Stimulated activated CD8-positive, alpha-beta memory T cell treated with anti-CD3 and anti-CD28 coated beads, Interleukin-4, amount 100 ng/mL, for 48 hours (primary cell): ENCODE results near the gene KIF13A.
"Not testable (repeated sequence)": the region's sequence is repeated elsewhere in the genome, so short reads cannot be mapped to it uniquely, and the experiment has no call there.

ENCODE experiments used
- DNase-seq: peaks from one replicate; pipeline ENCODE4 v3.0.0-alpha.2; 2020

Gene KIF13A

DNA sequence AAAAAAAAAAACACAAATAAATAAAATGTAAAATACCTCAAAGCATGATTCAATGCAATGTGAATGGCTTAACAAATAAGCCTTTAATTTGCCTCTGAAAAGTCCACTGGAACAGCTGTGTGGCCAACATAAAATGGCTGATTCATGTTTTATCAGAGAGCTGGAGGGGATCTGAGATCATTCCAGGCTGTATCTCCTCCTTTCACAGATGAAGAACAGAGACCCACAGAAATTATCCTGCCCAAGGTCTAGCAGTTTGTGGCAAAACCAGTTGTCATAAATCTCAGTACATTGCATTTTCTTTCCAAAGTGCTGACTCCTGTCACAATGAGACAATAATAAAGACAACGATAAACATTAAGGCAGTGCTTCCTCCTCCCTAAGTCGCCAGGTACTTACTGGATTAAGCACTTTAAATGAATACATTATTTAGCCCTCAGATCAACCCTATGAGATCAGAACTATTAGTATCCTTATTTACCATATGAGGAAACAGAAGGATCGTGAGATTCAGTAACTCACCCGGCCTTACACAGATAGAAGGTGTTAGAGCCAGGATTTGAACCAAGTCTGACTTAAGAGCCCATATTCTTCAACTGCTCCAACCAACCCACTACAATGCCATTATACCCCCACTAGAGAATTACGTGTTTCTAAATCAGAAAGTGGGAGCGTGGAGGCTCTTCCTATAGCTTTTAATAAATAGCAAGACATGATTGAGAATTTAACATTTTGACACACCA is 118.3 kb downstream of the KIF13A start:
- DNase-seq = no peak

DNA sequence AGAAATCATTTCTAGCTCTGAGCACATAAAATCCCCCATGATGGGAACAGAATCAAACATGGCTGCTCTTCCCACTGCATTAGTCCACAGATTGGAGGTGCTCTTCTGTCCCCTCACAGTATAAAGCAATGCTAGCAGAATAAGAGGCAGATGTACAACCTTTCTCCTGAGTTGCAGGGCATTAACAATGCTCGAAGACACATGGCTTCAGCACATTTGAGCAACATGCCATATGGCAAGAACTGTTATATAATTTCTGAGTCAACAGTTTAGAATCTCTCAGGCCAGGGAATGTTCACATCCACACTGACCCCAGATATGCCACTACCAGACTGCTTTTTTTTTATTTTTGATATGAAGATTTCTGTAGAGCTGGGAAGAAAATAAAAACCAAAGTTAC is 119.6 kb downstream of the KIF13A start:
- DNase-seq = no peak

DNA sequence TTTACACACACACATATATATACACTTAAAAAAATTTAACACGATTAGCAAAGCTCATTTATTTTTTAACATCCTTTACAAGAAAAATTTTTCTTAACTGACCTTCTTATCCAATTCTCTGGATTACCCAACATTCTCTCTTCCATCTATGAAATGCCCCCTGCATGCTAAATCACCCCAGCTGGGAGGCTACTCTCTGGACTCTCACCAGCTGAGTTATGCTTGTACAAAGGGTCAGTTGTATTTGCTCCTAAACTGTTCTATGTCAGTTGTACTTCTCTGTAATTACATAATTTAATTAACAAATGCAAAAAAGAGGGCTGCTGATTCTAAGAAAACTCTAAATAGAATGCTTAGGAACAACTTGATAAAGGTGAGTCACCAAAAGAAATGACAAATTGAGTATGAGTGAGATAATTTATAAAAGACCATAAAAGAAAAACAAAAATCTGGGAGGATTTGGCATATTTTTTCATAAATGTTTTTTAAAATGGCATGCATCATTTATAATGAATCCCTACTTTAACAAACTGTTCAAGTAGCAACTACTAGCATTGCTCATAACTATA is 120.5 kb downstream of the KIF13A start:
- no peak for DNase-seq

DNA sequence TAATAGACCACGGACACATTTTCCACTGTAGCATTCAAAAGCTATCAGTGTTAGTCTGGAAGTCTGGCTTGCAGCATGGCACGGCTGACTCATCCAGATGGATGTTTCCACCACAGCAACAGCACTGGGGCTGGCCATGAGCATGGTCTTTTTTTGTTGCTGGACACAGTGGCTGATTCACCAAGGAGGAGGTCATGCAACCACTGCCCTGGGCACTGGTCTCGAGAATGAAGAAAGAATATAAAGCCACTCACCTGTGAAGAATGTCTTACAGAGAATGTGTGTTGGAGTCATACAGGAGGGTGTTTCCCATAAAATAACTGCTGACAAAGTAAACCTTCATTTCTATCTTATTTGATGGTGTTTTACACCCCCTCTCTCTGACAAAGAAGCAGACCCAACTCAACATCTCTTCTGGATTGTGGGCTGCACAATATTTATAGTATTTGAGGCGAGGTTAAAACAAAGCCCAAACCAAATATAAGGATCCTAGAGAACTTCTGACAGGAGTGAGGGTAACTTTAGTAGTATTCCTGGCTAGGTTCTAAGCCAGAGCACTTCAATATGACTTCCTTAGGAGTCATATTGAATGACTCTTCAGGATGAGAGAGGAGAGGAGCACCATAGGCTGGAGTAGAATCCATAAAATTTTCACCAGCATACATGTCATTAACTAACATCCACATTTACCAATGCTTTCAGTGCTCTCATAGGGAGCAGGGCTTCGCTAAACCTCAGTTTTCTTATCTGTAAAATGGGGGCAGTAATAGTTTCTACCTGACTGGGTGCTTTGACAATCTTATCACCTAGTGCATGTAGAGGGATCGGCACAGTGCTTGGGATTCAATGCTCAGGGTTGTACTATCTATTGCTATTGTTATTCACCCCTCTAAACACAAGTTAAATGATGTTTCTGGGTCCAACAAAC is 121.4 kb downstream of the KIF13A start:
- no peak for DNase-seq

- DNase-seq = no peak
Observed at GRCh38 chr6:17865243-17865642, 122.2 kb downstream of the KIF13A start.

DNA sequence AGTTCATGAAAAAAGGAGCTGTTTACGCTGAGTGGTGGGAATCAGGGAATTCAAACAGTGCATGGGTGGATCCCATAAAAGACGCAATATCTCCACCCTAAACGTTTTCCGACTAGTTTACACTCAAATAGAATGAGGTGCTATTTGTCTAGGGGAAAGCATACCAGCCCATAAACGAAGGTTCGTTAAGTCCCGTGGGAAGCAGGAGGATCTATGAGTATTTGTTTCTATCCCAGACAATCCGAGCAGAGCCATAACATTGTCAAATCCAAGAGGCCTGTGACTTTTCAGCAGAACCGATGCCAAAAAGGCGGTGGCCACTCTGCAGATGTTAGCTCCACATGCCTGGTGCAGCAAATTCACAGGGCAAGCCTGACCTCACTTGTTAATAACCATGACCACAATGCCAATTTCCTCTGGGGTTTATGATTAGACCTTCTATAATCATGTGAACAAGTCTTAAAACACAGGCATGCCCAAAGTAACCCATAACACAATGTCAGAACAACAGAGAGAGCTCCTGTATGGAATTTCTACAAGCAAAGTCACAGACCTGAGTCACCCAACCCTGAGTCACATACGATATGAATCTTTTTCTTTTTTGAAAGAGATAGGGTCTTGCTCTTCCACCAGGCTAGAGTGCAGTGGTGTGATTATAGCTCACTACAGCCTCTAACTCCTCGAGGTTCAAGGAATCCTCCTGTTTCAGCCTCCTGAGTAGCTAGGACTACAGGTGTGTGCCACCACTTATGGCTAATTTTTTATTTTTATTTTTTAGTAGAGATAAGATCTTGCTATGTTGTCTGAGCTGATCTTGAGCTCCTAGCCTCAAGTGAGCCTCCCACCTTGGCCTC is 123.3 kb downstream of the KIF13A start:
- no peak for DNase-seq

DNA sequence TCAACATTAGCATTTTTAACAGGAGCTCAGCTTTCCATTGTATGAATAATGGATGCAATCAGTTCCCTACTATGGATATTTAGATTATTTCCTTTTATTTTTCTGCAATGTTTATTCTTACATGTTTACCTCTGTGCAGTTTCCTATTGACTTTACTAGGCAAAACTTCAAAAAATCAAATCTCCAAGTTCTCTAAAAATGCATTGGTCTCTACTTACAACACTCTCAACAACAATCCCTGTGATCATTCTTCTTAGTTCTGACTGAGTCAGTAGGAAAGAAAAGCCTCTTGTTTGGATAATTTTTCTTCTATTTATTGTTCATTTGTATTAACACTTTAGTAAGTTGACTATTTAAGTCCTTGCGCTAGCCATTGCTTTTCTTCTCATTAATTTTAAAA is 126.1 kb downstream of the KIF13A start:
- no peak for DNase-seq

GRCh38 chr6:17859846-17860245 is 127.6 kb downstream of the KIF13A start:
- no peak for DNase-seq

GRCh38 chr6:17858584-17858983 is 128.9 kb downstream of the KIF13A start:
- no peak for DNase-seq

DNA sequence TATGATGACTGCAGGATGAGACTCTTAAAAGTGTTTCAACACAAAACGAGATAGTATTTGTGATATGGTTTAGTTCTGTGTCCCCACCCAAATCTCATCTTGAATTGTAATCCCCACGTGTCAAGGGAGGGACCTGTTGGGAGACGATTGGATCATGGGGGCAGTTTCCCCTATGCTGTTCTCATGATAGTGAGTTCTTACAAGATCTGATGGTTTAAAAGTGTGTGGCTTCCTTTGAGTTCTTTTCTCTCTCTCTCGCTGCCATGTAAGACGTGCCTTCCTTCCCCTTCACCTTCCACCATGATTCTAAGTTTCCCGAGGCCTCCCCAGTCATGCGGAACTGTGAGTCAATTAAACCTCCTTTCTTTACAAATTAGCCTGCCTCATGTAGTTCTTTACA is 130.2 kb downstream of the KIF13A start:
- not testable (repeated sequence) for DNase-seq

- no peak for DNase-seq
Observed at GRCh38 chr6:17856306-17856705, 131.1 kb downstream of the KIF13A start.

GRCh38 chr6:17855381-17855780 is 132.1 kb downstream of the KIF13A start:
- no peak for DNase-seq

DNA sequence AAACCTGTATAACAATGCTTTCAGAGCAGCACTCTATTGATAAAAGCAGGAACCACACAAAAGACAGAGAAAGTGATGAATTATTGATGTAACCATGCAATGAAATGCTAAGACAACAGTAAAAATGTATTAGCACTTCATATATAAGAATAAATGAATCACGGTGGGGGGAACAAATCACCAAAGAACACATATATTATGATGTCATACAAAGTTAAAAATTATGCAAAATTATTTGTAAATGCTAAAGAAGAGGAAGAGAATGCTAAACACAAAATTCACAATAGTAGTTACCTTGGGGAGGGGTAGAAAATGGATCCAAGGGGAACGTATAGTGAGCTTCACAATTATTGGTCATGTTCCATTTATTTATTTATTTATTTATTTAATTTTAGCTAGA is 133.9 kb downstream of the KIF13A start:
- no peak for DNase-seq

DNA sequence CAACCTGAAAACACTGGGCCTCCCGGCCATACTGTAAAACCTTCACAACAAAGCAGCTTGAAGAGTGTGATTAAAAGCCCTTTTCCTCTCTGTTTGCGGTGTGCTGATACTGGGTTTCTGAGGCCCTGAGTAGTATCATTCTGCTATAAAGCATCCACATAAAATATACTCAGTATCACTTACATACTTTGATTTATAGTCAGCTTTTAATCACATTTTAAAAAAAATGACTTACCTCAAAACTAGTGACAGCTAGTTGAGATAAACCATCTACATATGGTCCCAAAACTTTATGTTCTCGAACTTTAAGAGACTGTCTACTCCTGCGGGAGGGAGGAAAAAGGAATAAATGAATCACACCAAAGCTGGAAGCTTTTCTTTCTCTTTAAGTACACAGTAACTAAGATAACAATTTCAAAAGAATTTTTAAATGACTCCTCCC is 135.7 kb downstream of the KIF13A start:
- DNase-seq = no peak

GRCh38 chr6:17851001-17851719 is 136.3 kb downstream of the KIF13A start:
- DNase-seq = no peak

DNA sequence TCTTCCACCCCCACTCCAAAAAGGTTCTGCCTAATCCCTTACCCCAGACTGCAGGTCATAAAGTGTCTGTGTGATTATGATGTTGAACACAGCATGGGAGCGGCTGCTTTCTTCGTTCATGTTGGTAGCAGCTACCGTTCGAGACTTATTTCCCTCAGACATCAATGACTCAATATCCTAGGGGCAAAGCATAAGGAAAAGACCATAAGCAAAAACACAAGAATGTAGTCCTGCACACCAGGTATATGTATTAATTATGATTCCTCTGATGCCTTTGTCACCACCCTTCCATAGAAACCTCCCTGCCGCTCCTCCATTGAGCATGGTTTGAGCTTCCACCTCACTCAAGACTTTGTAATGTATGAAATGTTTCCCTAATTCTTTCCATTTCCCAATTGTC is 137.2 kb downstream of the KIF13A start:
- DNase-seq = no peak

- no peak for DNase-seq
Observed at GRCh38 chr6:17847203-17847760, 140.2 kb downstream of the KIF13A start.

GRCh38 chr6:17846762-17847161 is 140.7 kb downstream of the KIF13A start:
- no peak for DNase-seq

DNA sequence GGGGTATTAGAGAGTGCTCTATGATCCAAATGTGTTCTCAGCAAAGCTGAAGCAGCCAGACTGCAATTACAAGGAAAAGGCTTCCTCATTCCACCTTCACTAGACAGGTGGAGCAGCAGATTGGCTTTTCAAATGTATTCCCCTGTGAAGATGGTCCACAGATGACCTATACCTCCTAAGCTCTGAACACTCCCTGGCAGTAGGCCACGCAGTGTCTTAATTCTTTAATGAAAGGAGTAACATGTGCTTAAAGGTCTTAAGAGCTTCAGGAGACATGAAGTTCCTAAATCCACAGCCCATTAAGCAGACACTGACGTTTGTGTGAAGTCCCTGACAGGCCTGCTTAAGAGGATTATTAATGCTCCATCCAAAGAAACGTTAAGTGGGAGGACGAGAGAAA is 141.8 kb downstream of the KIF13A start:
- DNase-seq = no peak

DNA sequence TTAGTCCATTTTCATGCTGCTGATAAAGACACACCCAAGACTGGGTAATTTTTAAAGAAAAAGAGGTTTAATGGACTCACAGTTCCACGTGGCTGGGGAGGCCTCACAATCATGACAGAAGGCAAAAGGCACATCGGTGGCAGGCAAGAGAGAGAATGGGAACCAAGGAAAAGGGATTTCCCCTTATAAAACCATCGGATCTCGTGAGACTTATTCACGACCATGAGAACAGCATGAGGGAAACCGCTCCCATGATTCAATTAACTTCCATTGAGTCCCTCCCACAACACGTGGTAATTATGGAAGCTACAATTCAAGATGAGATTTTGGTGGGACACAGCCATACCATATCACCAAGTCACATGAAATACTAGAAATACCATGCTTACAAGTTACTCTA is 142.5 kb downstream of the KIF13A start:
- DNase-seq = not testable (repeated sequence)

DNA sequence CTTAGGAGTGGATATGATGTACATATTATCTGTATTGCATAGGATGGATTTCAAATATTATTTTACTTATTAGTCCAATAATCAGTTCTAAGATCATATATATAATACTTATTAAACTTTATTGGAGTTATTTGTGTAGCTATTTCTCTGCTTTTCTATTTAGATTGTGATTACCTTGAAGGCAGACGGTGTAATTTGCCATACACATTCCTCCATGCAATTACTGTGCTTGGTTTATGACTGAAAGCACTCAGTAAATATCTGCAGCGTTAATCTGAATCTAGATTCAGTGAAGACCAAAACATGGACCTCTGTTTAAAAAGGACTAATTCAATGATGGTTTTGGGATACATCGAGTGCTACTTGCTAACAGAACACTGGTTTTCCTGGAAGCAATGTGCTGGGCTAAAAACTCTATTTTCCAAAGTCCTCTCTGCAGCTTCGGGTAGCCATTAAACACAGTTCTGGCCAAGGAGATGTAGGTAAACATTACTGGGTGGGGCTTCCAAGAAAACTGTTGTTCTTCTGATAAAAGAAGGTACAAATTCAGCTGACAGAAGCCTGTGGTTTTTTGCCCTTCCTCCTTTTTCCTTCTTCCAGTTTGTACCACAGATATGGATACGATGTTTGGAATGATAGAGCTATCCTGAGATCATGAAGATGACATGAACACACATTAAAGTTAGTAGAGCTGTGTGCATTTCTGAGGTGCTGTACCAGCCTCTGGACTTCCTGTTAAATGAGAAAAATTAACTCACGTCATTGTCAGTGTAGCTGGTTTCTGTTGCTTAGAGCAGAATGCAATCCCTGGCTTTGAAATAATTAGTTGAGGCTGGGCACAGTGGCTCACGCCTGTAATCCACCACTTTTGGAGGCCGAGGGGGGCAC is 144.3 kb downstream of the KIF13A start:
- DNase-seq = no peak
